Stimulated activated CD4-positive, alpha-beta T cell treated with anti-CD3 and anti-CD28 coated beads, Interleukin-12 subunit alpha, Interleukin-12 subunit beta, amount 100 ng/mL, for 24 hours (primary cell): Measurements from ENCODE around the gene NELFCD.

Experiments
- DNase-seq, 2 experiments: peaks; one replicate each; pipeline ENCODE4 v3.0.0-alpha.2; 2020; ENCODE audit warnings: low read depth in 2 of 2

NELFCD gene

DNA sequence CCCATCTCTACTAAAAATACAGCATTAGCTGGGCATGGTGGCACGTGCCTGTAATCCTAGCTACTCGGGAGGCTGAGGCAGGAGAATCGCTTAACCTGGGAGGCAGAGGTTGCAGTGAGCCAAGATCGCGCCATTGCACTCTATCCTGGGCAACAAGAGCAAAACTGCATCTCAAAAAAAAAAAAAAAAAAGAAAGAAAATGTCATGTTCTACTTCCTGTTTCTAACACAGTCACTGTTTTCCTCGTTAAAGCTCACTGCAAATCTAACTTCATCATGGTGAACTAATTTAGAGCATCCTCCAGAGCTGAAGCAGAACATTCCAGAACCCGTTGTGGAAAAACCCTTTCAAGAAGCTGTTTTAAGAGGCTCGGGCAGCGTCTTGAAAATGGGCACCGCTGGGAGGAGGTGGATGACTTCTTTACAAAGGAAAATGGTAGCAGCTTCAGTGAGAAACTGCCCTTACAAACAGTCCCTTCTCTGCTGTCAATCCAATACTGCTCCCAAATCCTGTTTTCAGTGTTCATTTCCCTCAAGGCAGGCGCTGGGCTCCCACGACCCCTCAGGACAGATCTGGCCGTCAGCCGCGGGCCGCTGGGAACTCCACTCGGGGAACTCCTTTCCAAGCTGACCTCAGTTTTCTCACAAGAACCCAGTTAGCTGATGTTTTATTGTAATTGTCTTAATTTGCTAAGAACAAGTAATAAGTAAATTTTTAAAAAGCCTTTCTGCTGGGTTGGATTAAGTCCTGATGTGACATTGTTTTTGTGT lies 13.5 kb downstream of the NELFCD start:
- DNase-seq = no peak

DNA sequence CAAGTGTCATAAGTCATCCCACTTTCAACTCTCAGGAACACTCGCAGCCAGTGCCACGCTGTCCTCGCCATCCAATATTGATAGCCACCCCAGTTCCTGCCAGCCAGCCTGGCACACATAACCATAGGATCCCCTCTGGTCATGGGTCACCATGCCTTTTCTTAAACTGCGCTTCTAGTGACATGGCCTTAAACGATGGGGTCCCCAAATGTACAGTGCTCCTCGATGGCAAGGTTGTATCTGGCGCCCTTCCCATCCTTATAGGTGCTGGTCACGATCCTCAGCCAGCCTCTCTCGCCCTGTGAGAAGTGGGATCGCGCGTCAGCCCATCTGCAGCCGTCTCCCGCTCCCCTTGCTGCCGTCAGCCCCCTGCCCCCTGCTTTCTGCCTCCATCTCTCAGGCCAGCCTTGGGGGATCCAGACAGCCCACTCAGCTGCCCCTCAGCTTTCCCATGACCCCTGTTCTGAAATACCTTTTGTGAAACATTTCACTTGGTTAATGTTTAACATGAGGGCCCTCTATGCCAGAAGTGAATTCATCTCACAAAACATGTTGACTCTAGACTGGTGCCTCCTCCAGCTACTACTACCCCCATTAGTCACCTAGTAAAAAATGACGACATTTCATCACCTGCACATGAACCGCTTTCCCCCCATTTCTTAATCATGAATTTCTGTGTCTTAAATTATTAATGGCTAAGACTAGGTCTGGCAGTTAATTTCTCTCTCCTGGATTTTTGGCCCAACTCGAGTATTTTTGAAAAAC lies 14.6 kb downstream of the NELFCD start:
- DNase-seq = no peak

- no peak for DNase-seq
Measured at GRCh38 chr20:58996226-58996611, 15.2 kb downstream of the NELFCD start.

DNA sequence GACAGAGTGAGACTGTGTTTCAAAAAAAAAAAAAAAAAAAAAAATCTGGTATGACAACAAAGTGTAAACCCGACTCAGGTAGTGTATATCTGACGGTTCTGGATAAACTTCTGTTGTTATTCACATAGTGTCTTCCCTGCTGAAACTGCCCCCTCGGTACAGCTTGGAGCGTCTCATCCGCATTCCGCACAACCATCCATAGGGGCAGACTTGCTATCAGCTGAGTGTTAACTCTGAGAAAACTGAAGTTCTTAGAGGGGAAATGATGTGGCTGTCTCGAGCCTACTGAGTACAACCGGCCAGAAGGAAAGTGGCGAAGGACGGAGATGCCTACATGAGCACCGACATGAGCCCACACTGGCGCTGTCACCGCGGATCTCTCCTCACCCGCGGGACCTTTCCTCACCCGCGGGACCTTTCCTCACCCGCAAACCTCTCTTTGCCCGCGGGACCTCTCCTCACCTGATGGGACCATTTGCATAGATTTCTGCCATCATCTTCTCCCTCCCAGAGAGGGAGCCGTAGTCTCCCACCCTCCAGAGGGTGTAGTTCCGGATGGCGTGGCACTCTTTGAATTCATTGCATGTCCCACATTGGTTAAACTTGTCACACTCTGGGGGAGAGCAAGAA lies 16.2 kb downstream of the NELFCD start:
- DNase-seq = no peak

GRCh38 chr20:58998656-58999055 lies 17.6 kb downstream of the NELFCD start:
- no peak for DNase-seq

- DNase-seq = no peak
Measured at GRCh38 chr20:59000326-59000725, 19.3 kb downstream of the NELFCD start.

- DNase-seq = no peak
Measured at GRCh38 chr20:59001068-59001448, 20.0 kb downstream of the NELFCD start.

- DNase-seq = no peak
Measured at GRCh38 chr20:59001449-59002171, 20.6 kb downstream of the NELFCD start.

GRCh38 chr20:59002388-59002787 lies 21.3 kb downstream of the NELFCD start:
- DNase-seq = no peak

DNA sequence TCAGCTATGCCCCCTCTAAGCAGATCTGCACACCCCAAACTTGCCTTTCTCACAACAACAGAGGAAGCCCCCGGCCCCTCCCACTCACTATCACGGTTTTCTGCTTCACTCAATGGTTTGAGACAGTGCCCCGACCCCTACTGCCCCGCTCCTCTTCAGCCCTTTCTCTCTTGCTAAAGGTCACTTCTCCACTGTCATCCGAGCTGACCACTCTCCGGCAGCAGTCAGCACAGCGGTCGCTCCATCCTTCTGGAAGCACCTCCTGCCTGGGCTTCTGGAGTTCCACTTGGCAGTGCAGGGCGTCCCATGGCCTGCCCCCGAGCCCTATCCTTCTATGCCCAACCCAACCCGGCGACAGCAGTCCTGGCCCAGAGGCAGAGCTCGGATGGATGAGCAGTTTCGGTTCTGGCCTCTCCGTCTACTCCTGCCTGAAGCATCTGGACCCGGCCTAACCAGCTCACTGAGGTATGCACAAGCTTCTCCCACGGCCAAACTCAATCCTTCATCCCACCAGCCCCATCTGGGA lies 21.9 kb downstream of the NELFCD start:
- no peak for DNase-seq

DNA sequence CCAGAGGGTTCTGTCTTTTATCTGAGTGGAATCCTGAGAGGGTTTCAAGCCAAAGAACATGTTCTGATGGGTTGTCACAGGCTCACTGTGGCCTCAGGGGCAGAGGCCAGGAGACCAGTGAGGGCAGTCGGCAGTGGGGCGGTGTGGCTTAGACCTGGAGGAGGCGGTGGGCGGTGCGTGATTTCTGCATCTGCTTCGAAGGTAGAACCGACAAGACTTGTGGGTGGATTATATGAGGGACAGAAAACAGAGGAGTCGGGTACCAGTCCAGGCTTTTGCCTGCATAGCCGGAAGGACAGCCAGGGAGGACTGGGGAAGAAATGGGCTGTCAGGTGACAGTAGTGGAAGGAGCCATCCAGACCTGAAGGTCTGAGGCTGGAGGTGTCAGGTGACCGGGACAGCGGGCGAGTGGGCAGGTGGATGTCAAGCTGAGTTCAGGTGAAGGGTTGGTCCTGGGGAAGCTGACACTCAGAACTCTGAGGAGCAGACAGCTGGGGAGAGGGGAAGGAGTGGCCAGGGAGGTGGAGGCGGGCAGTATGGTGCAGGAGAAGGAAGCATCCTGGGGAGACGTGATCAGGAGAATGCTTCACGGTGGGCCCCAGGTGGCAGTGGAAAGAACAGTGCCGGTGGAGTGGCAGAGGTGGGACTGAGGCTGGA lies 22.9 kb downstream of the NELFCD start:
- DNase-seq = no peak

DNA sequence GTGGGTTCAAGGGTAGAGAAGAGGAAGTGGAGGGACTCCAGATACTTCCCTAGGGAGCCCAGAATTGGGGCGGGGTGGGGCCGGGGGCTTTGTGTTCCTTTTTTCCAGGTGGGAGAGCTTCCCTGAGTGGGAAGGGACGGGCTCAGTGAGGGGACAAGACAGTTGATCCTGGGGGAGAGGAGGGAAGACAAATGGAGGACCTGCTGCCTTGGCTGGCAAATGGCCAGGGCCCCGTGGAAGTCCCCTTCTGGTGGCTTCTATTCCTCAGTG lies 23.4 kb downstream of the NELFCD start:
- peak in 1 of 2 experiments; percentile 38 for DNase-seq

DNA sequence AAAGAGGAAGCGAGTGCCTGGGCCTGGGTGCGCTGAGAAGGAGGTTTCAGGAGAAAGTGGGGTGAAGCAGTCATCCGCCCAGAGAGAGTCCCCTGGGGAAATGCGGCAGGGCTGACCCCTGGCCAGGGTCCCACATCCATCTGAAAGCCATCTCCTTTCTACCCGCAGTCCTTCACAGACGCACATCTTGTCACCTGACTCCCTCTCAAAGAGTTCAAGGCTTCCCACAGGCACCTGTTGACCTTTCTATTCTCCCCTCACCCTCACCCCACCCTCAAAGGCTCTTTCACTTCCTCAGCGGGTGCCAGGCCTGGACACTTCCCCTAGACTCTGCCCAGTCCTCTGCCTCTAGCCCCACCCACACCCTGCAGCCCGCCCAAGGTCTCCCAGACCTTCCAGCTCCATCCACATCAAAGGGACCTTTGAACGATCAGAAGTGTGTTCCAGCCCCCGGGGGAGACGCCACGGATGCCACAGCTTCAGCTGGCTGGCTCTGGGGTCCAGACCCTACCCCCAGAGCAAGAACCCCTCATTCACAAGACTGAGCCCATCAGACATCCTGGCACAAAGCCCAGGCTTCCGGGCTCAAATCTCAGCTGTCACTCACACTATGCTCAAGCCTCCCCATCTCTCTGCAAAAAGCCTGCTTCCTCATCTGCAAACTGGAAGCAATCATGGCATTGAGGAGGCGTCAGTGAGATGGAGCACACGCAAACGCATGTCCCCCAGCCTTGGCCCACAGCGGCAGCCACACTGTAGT lies 23.9 kb downstream of the NELFCD start:
- DNase-seq = no peak

DNA sequence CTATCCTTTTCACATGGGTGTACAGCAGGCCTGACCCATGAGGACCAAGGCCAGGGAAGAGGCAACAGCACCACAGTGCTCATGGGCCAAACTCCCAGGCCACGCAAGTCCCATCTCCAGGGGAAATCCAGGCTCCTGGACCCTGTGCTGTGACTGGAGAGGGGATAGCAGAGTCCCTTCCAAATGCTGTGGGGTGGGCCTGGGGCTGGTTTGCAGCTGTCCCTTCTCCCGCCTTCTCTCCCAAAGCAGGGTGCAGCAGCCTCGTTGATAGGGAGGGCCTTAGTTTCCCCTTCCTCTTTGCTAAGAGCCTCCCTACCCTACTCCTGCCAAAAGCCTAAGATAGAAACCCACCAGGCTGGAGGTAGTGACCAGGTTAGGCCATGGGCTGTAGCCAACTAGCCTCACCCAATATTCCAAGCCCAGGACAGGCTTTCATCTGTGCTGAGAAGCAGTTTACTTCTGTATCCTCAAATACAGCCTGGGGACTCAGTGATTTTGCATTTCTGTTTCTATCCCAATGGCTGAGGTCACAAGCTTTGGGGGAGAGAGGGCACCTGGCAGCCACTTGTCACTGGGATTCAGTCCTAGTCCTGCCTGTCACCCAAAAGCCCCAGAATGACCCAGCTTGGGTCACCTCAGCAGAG lies 24.6 kb downstream of the NELFCD start:
- DNase-seq = no peak

DNA sequence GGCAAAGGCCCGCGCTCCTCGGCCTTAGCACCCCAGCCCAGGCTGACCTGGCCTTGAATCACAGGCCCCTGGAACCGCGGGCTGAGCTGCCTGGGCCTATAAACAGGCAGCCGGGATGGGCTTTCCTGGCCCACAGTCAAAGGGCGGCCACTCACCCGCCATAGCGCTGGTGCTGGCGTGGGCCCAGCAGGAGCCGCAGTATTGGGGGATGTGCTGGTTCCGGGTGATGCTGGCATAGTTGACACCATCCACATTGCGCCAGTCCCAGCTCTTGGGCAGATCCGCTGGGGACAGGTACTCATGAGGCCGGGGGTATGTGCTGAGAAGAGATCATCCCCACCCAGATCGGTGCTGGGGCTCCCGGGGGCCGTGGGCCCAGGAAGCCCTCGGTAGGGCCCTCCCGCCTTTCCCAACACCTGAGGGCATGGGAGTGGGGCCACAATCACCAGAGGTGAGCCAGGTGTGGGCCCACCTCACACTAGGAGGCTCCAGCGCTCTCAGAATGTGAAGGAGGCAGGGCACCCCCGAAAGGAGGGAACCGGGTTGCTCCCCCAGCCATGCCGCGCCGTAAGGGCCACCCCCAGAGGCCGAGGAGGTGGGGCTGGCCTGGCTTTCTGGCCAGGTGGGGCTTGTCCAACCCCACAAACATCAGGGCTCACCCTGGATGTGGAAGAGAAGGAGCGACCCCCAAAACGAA lies 25.3 kb downstream of the NELFCD start:
- no peak for DNase-seq

DNA sequence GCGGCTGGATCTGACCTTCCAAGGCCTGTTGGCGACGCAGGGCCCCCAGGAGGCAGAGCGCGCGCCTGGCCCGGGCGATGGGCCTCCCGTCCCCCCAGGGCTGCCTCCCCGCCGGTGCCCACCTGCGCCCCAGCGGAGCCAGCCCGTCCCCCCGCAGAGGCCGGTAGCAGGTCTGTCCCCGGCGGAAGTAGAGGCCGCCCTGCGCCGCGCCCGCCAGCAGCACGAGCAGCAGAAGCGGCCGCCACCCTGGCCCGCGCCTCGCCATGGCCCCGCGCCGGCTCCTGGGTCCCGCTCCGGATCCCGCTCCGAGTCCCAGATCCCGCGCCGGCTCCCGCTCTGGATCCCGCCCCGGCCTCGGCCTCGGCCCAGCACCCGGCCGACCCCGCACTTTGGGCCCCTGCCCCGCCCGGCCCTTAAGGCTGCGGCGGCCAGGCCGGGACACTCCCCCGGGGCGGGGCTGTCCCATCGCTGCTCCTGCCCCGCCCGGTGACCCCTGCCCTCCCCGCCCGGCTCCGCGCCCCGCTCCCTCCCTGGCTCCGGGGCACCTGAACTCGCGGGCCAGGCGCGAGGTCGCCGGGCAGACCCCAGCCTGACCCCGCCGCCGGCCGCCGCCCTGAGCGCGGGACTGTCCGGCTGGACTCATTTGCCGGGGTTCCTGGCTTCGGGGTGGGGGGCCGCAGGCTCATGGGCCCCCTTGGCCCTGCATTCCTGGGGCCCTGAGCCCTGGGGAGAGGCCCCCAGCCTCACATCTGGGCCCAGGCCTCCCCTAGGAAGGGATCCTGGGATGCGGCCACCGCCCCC lies 26.0 kb downstream of the NELFCD start, which contains the start of gene CTSZ:
Gene CTSZ (minus strand): TSS at position 391 of the 801 bp plus-strand sequence. CDS start 126 bp downstream, at position 265.
- DNase-seq = peak in 1 of 2 experiments; percentile 30

DNA sequence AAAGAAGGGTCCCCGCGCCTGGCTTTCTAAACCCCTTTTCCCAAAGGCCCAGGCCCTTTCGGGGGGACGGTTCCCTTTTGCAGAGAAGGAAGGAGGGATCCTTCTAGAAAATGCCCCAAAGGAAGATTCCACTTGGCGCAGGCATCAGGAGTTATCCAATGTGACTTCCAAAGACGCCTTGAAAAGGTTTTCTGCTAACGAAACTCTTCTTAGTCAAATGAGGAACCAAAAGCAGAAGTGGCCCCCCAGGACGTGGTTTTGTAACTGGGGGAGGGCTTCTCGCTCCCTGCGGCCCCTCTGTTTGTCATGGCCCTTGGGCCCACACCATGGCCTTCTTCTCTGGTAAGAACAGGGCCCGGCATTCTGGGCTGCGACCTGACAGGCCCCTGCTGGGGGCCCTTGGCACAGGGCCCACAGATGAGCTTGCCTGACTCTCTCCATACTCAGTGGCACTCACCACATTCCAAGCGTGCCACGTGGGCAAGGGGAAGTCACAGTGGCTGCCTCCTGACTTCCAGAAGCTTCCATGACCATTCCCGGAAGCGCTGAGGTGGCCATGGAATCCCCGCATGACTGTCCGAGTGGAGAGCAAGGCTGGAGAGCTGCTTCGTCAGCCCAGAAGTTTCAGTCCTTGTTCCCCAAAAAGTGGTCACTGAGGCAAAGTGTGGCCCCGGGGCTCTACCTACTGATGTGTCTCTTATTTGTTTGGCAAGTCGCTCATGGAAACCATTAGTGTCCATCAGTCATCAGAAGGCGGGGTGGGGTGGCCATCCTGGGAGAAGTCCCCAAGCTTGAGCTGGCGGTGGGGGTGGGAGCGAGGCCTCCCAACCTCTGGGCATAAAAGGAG lies 26.8 kb downstream of the NELFCD start:
- DNase-seq = no peak
